ENCODE measurements around the gene IL6R. TPM values are rescaled to one million over a fixed set of nuclear protein-coding genes. Genes with fewer than 3 reads are reported as not detected.

The IL6R gene
- total RNA-seq, 1 experiment from 2014 or later, result 4.9 TPM

DNA sequence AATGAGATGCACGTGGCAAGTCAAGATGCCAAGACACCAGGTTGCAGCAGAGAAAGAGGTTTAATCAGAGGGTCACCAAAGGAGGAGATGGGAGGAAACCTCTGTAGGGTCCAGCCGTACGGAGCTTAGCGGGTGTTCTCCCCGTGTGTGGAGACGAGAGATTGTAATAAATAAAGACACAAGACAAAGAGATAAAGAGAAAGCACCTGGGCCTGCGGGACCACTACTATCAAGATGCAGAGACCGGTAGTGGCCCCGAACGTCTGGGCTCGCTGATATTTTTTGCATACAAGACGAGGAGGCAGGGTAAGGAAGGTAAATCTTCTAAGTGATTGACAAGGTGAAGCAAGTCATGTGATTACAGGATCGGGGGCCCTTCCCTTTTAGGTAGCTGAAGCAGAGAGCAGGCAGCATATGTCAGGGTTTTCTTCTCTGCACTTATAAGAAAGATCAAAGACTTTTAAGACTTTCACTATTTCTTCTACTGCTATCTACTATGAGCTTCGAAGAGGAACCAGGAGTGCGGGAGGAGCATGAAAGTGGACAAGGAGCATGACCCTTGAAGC is 55.6 kb downstream of the IL6R start:
- Histone ChIP-seq H3K9me3 (no peaks in the 10 kb centered on the region), H3K36me3 (ENCODE audit: control insufficient read depth, insufficient read depth, low read length) (no peaks in the 10 kb centered on the region), H3K4me3 (ENCODE audit: low read depth, low read length) (no peak overlapping the region), H3K4me1 (no peaks in the 10 kb centered on the region), H3K27me3 (replicated peaks; ENCODE audit: control insufficient read depth, insufficient read depth, low read length) (no peaks in the 10 kb centered on the region)
- ChIA-PET CTCF (interaction anchor here (0.9 kb wide), 1 partner anchor 86 kb away, joined by 3 read pairs; no protein-coding TSS in a partner anchor), POLR2A (no interaction called here)
- no peaks in the 10 kb centered on the region for H3K36me3 Mint-ChIP-seq (ENCODE audit: insufficient read depth, unreplicated experiment)
- H3K9me3 Mint-ChIP-seq (ENCODE audit: unreplicated experiment), result no peaks in the 10 kb centered on the region
- no peak for DNase-seq
- intact Hi-C loops (cut with micrococcal nuclease; ENCODE audit: unreplicated experiment), result no loop called here
- H3K27me3 Mint-ChIP-seq (ENCODE audit: insufficient read depth, unreplicated experiment), result no peaks in the 10 kb centered on the region
- H3K4me3 Mint-ChIP-seq (ENCODE audit: unreplicated experiment), result no peak overlapping the region
- peaks cover under 1% of the 10 kb centered on the region for H3K4me1 Mint-ChIP-seq (ENCODE audit: low read depth, unreplicated experiment)
- no TSS peak for BruUV-seq (replicated peaks)
- no peak overlapping the region for H3K27ac Mint-ChIP-seq (ENCODE audit: unreplicated experiment)
- TF ChIP-seq, protein P1, sequence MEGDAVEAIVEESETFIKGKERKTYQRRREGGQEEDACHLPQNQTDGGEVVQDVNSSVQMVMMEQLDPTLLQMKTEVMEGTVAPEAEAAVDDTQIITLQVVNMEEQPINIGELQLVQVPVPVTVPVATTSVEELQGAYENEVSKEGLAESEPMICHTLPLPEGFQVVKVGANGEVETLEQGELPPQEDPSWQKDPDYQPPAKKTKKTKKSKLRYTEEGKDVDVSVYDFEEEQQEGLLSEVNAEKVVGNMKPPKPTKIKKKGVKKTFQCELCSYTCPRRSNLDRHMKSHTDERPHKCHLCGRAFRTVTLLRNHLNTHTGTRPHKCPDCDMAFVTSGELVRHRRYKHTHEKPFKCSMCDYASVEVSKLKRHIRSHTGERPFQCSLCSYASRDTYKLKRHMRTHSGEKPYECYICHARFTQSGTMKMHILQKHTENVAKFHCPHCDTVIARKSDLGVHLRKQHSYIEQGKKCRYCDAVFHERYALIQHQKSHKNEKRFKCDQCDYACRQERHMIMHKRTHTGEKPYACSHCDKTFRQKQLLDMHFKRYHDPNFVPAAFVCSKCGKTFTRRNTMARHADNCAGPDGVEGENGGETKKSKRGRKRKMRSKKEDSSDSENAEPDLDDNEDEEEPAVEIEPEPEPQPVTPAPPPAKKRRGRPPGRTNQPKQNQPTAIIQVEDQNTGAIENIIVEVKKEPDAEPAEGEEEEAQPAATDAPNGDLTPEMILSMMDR (IDR thresholded peaks at IDR 0.05; ENCODE audit: insufficient read depth in 1 of 2, low read depth in 1 of 2, low read length in 1 of 2, severe bottlenecking in 1 of 2, unreplicated experiment in 1 of 2), result no peak

DNA sequence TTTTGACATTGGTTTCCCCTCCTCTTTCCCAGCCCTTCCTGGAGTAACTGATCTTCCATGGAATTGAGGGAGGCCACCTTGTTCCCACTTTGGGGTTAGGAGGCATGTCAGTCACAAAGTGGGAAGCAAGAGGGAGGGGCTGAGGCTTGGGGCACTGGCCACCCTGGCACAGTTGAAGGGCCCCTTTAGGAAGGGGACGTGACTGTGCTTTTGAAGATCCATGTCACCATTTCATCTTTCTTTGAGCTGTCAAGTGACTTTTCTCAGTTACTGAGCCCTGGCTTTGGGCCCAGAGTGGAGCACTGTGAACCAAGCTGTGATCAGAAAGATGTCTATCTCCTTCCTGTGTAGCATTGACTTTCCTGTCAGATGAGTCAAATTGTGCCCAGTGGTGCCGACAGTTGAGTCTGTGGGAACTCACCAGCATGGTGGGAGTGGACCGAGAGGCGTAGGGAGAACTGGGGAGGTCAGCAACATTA is 58.4 kb downstream of the IL6R start:
- Mint-ChIP-seq H3K36me3 (ENCODE audit: insufficient read depth, unreplicated experiment) (no peaks in the 10 kb centered on the region), H3K27me3 (ENCODE audit: insufficient read depth, unreplicated experiment) (no peaks in the 10 kb centered on the region), H3K9me3 (ENCODE audit: unreplicated experiment) (no peaks in the 10 kb centered on the region), H3K4me1 (ENCODE audit: low read depth, unreplicated experiment) (peaks cover 7% of the 10 kb centered on the region), H3K27ac (ENCODE audit: unreplicated experiment) (peak overlapping the region; percentile 24), H3K4me3 (ENCODE audit: unreplicated experiment) (no peak overlapping the region)
- Histone ChIP-seq H3K36me3 (ENCODE audit: control insufficient read depth, insufficient read depth, low read length) (no peaks in the 10 kb centered on the region), H3K4me1 (no peaks in the 10 kb centered on the region), H3K27me3 (replicated peaks; ENCODE audit: control insufficient read depth, insufficient read depth, low read length) (no peaks in the 10 kb centered on the region), H3K9me3 (no peaks in the 10 kb centered on the region), H3K4me3 (ENCODE audit: low read depth, low read length) (no peak overlapping the region)
- intact Hi-C loops (cut with micrococcal nuclease; ENCODE audit: unreplicated experiment), result no loop called here
- no peak for DNase-seq
- no TSS peak for BruUV-seq (replicated peaks)
- TF ChIP-seq, protein P1 (IDR thresholded peaks at IDR 0.05; ENCODE audit: insufficient read depth in 1 of 2, low read depth in 1 of 2, low read length in 1 of 2, severe bottlenecking in 1 of 2, unreplicated experiment in 1 of 2), result no peak
- ChIA-PET POLR2A (no interaction called here), CTCF (no interaction called here)

DNA sequence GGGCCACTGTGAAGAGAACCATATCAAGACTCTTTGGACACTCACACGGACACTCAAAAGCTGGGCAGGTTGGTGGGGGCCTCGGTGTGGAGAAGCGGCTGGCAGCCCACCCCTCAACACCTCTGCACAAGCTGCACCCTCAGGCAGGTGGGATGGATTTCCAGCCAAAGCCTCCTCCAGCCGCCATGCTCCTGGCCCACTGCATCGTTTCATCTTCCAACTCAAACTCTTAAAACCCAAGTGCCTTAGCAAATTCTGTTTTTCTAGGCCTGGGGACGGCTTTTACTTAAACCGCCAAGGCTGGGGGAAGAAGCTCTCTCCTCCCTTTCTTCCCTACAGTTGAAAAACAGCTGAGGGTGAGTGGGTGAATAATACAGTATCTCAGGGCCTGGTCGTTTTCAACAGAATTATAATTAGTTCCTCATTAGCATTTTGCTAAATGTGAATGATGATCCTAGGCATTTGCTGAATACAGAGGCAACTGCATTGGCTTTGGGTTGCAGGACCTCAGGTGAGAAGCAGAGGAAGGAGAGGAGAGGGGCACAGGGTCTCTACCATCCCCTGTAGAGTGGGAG is 60.6 kb downstream of the IL6R start:
- intact Hi-C loops (cut with micrococcal nuclease; ENCODE audit: unreplicated experiment), result loop anchor here (2.0 kb wide), 1 partner anchor 61 kb away; the partner anchor contains the start of gene IL6R
- Histone ChIP-seq H3K4me3 (ENCODE audit: low read depth, low read length) (no peak overlapping the region), H3K4me1 (no peaks in the 10 kb centered on the region), H3K36me3 (ENCODE audit: control insufficient read depth, insufficient read depth, low read length) (no peaks in the 10 kb centered on the region), H3K27me3 (replicated peaks; ENCODE audit: control insufficient read depth, insufficient read depth, low read length) (no peaks in the 10 kb centered on the region), H3K9me3 (no peaks in the 10 kb centered on the region)
- CTCF ChIA-PET, result interaction anchor here (1.0 to 1.4 kb wide), 2 partner anchors 14 to 136 kb away, joined by 3 read pairs; no protein-coding TSS in a partner anchor
- Mint-ChIP-seq H3K9me3 (ENCODE audit: unreplicated experiment) (no peaks in the 10 kb centered on the region), H3K36me3 (ENCODE audit: insufficient read depth, unreplicated experiment) (no peaks in the 10 kb centered on the region), H3K27me3 (ENCODE audit: insufficient read depth, unreplicated experiment) (no peaks in the 10 kb centered on the region), H3K4me3 (ENCODE audit: unreplicated experiment) (no peak overlapping the region), H3K4me1 (ENCODE audit: low read depth, unreplicated experiment) (peaks cover 7% of the 10 kb centered on the region), H3K27ac (ENCODE audit: unreplicated experiment) (no peak overlapping the region)
- TF ChIP-seq, protein P1 (IDR thresholded peaks at IDR 0.05; ENCODE audit: insufficient read depth in 1 of 2, low read depth in 1 of 2, low read length in 1 of 2, severe bottlenecking in 1 of 2, unreplicated experiment in 1 of 2), result no peak
- POLR2A ChIA-PET, result no interaction called here
- no peak for DNase-seq
- no TSS peak for BruUV-seq (replicated peaks)
